ENCODE results near the gene CHST3. TPM values are rescaled to one million over a fixed set of nuclear protein-coding genes. Genes with fewer than 3 reads are reported as not detected.

Gene CHST3
- total and polyA plus RNA-seq, 10 of the 15 experiments (the other 5 are each of a cell fraction or from before 2014, with no cell fraction given): 0.03 to 0.50 (median 0.05) TPM; not detected in 2

GRCh38 chr10:71948496-71949067, 15.6 kb upstream of the CHST3 start:
- 28% methylated on average over 6 of the region's 6 CpGs for whole genome bisulfite sequencing (ENCODE audit: insufficient coverage, insufficient replicate concordance, low lambda C conversion rate, missing lambda C conversion rate)
- FAIRE-seq (no peak), DNase-seq (ENCODE audit: low read depth, low spot score) (no peak), ATAC-seq (no peak)
- ChIA-PET RAD21 (ENCODE audit: unreplicated experiment) (interaction anchor here (1.3 kb wide), 1 partner anchor 9 kb away, joined by 3 read pairs; no protein-coding TSS in a partner anchor), POLR2A (no interaction called here), SMC1A (ENCODE audit: uncharacterized antibody, unreplicated experiment) (no interaction called here), CTCF (interaction anchor here (0.6 to 1.5 kb wide), 4 partner anchors 15 to 100 kb away, joined by 3 read pairs; no protein-coding TSS in a partner anchor)
- intact Hi-C loops (cut with micrococcal nuclease; ENCODE audit: unreplicated experiment): no loop called here
- H3K36me3 ChIP-seq (ENCODE audit: control insufficient read depth in 2 of 2, insufficient read depth in 2 of 2, low read length in 1 of 2): no peaks in the 10 kb centered on the region
- H3K4me1 ChIP-seq (ENCODE audit: control insufficient read depth, insufficient read depth, low read length): no peaks in the 10 kb centered on the region
- no peak overlapping the region for H3K4me2 ChIP-seq (ENCODE audit: control insufficient read depth, insufficient read depth)
- BruUV-seq (replicated peaks): no TSS peak
- H3K79me2 ChIP-seq (ENCODE audit: control insufficient read depth, insufficient read depth, low read length): no peaks in the 10 kb centered on the region
- H3K9me3 ChIP-seq (replicated peaks; ENCODE audit: control insufficient read depth, insufficient read depth, low read length): peaks cover 25% of the 10 kb centered on the region
- H3K27me3 ChIP-seq (replicated peaks in 1 of 2; ENCODE audit: control insufficient read depth in 2 of 2, insufficient read depth in 2 of 2, low read length in 1 of 2): peaks cover 0 to 3% of the 10 kb centered on the region in 2 experiments; a peak in 2 of 4 replicates
- no peak overlapping the region for H3K27ac ChIP-seq (ENCODE audit: control insufficient read depth, insufficient read depth)
- in situ Hi-C loops (cut with MboI): no loop called here
- H3K9ac ChIP-seq (ENCODE audit: control insufficient read depth, insufficient read depth, low read length): no peak overlapping the region
- no peaks in the 10 kb centered on the region for H4K20me1 ChIP-seq (ENCODE audit: control insufficient read depth, insufficient read depth)
- H2AFZ ChIP-seq (ENCODE audit: control insufficient read depth, low read depth, low read length): no peak overlapping the region
- H3K4me3 ChIP-seq: no peak overlapping the region
- TF ChIP-seq PAX5 (IDR thresholded peaks at IDR 0.05; ENCODE audit: borderline replicate concordance, low read depth, low read length) (no peak), RELB (IDR thresholded peaks at IDR 0.05; ENCODE audit: low read depth) (no peak), SMAD5 (IDR thresholded peaks at IDR 0.05; ENCODE audit: low read depth) (no peak), RUNX3 (IDR thresholded peaks at IDR 0.05; ENCODE audit: low read length) (no peak), HCFC1 (IDR thresholded peaks at IDR 0.05; ENCODE audit: low read length) (no peak), POU2F2 (IDR thresholded peaks at IDR 0.05; ENCODE audit: borderline replicate concordance, low read depth, low read length) (no peak), WRNIP1 (IDR thresholded peaks at IDR 0.05; ENCODE audit: borderline replicate concordance, low read depth, low read length) (no peak), STAT3 (IDR thresholded peaks at IDR 0.05; ENCODE audit: low read depth, low read length) (no peak), HDAC6 (IDR thresholded peaks at IDR 0.05; ENCODE audit: unreplicated experiment) (no peak)
- TF ChIP-seq, protein P1, sequence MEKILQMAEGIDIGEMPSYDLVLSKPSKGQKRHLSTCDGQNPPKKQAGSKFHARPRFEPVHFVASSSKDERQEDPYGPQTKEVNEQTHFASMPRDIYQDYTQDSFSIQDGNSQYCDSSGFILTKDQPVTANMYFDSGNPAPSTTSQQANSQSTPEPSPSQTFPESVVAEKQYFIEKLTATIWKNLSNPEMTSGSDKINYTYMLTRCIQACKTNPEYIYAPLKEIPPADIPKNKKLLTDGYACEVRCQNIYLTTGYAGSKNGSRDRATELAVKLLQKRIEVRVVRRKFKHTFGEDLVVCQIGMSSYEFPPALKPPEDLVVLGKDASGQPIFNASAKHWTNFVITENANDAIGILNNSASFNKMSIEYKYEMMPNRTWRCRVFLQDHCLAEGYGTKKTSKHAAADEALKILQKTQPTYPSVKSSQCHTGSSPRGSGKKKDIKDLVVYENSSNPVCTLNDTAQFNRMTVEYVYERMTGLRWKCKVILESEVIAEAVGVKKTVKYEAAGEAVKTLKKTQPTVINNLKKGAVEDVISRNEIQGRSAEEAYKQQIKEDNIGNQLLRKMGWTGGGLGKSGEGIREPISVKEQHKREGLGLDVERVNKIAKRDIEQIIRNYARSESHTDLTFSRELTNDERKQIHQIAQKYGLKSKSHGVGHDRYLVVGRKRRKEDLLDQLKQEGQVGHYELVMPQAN (conservative IDR thresholded peaks at IDR 0.05): no peak
- TF ChIP-seq, protein P2, sequence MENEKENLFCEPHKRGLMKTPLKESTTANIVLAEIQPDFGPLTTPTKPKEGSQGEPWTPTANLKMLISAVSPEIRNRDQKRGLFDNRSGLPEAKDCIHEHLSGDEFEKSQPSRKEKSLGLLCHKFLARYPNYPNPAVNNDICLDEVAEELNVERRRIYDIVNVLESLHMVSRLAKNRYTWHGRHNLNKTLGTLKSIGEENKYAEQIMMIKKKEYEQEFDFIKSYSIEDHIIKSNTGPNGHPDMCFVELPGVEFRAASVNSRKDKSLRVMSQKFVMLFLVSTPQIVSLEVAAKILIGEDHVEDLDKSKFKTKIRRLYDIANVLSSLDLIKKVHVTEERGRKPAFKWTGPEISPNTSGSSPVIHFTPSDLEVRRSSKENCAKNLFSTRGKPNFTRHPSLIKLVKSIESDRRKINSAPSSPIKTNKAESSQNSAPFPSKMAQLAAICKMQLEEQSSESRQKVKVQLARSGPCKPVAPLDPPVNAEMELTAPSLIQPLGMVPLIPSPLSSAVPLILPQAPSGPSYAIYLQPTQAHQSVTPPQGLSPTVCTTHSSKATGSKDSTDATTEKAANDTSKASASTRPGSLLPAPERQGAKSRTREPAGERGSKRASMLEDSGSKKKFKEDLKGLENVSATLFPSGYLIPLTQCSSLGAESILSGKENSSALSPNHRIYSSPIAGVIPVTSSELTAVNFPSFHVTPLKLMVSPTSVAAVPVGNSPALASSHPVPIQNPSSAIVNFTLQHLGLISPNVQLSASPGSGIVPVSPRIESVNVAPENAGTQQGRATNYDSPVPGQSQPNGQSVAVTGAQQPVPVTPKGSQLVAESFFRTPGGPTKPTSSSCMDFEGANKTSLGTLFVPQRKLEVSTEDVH (IDR thresholded peaks at IDR 0.05; ENCODE audit: low read depth, partially characterized antibody): no peak
- TF ChIP-seq, protein P3, sequence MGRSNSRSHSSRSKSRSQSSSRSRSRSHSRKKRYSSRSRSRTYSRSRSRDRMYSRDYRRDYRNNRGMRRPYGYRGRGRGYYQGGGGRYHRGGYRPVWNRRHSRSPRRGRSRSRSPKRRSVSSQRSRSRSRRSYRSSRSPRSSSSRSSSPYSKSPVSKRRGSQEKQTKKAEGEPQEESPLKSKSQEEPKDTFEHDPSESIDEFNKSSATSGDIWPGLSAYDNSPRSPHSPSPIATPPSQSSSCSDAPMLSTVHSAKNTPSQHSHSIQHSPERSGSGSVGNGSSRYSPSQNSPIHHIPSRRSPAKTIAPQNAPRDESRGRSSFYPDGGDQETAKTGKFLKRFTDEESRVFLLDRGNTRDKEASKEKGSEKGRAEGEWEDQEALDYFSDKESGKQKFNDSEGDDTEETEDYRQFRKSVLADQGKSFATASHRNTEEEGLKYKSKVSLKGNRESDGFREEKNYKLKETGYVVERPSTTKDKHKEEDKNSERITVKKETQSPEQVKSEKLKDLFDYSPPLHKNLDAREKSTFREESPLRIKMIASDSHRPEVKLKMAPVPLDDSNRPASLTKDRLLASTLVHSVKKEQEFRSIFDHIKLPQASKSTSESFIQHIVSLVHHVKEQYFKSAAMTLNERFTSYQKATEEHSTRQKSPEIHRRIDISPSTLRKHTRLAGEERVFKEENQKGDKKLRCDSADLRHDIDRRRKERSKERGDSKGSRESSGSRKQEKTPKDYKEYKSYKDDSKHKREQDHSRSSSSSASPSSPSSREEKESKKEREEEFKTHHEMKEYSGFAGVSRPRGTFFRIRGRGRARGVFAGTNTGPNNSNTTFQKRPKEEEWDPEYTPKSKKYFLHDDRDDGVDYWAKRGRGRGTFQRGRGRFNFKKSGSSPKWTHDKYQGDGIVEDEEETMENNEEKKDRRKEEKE (IDR thresholded peaks at IDR 0.05): no peak

Measured in GM12878 (cell line).